Mammary epithelial cell (primary cell): ENCODE data around the gene IL20RA.

Experiments used
- EZH2 ChIP-seq: IDR thresholded peaks from 2 replicates; pipeline ENCODE4 v1.6.1; 2012; ENCODE audit warnings: low read length, inconsistent platforms, borderline replicate concordance
- TF ChIP-seq, protein P1 (sequence below), 2 donors: IDR thresholded peaks in 1 of 2; conservative IDR thresholded peaks in 1 of 2; 2 replicates each; pipeline ENCODE4 v1.5.1; 2011 to 2012; ENCODE audit warnings: inconsistent platforms in 2 of 2, low read length in 2 of 2, mild to moderate bottlenecking in 2 of 2, control low read depth in 1 of 2, low read depth in 1 of 2; ENCODE audit not compliant: insufficient read depth in 1 of 2; ENCODE audit errors: extremely low read depth in 1 of 2

DNA sequence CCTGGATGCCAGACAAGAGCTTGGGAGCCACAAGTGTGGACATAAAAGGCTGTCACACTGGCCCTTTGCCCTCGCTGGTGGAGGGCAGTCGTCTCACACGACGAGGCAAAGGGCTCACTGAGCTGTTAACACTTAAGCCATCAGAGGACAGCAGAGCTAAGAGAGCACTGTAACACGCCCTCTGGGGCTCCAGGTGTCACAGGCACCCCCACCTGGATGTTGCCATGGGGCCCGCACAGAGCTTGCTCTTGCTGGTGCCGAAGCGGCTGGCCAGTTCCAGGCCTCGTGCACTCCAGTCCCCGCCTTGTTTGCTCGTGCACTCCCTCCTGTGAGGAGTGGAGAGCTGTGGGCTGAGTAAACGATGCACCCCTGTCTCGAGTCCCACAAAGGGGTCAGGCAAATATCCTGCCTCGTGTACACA lies 85.3 kb downstream of the IL20RA start:
- TF ChIP-seq, protein P1, sequence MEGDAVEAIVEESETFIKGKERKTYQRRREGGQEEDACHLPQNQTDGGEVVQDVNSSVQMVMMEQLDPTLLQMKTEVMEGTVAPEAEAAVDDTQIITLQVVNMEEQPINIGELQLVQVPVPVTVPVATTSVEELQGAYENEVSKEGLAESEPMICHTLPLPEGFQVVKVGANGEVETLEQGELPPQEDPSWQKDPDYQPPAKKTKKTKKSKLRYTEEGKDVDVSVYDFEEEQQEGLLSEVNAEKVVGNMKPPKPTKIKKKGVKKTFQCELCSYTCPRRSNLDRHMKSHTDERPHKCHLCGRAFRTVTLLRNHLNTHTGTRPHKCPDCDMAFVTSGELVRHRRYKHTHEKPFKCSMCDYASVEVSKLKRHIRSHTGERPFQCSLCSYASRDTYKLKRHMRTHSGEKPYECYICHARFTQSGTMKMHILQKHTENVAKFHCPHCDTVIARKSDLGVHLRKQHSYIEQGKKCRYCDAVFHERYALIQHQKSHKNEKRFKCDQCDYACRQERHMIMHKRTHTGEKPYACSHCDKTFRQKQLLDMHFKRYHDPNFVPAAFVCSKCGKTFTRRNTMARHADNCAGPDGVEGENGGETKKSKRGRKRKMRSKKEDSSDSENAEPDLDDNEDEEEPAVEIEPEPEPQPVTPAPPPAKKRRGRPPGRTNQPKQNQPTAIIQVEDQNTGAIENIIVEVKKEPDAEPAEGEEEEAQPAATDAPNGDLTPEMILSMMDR (conservative IDR thresholded peaks at IDR 0.05 in 1 of 2, IDR thresholded peaks at IDR 0.05 in 1 of 2; ENCODE audit: extremely low read depth in 1 of 2, insufficient read depth in 1 of 2, low read depth in 1 of 2, low read length in 2 of 2): no peak
- TF ChIP-seq EZH2: no peak
